ENCODE results near the gene PLEKHH1.

DNA sequence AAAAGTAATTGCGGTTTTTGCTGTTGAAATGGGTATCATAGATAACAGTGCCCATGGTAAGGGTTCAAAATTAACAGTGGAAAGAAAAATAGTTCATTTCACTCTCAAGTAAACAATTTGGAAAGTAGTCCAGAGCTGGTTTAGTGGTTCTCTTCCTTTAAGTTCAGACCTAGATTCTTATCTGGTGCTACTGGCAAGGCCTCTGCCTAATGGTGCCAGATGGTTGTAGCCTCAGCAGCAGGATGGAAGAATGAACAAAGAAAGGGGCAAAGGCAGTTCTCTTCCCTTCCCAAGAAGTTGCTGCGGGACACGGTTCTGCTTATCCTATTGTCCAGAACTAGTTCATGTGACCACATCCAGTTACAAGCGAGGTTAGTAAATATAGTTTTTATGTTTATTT lies 97.1 kb downstream of the PLEKHH1 start:
- TF ChIP-seq, protein P1, sequence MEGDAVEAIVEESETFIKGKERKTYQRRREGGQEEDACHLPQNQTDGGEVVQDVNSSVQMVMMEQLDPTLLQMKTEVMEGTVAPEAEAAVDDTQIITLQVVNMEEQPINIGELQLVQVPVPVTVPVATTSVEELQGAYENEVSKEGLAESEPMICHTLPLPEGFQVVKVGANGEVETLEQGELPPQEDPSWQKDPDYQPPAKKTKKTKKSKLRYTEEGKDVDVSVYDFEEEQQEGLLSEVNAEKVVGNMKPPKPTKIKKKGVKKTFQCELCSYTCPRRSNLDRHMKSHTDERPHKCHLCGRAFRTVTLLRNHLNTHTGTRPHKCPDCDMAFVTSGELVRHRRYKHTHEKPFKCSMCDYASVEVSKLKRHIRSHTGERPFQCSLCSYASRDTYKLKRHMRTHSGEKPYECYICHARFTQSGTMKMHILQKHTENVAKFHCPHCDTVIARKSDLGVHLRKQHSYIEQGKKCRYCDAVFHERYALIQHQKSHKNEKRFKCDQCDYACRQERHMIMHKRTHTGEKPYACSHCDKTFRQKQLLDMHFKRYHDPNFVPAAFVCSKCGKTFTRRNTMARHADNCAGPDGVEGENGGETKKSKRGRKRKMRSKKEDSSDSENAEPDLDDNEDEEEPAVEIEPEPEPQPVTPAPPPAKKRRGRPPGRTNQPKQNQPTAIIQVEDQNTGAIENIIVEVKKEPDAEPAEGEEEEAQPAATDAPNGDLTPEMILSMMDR (IDR thresholded peaks at IDR 0.05; ENCODE audit: insufficient read depth, low read depth, low read length): no peak
- no peak for TF ChIP-seq EZH2 (IDR thresholded peaks at IDR 0.05; ENCODE audit: insufficient read depth, low read length)
